ENCODE data around the gene ELAVL2. TPM values are rescaled to one million over a fixed set of nuclear protein-coding genes. Genes with fewer than 3 reads are reported as not detected.

The ELAVL2 gene
- total RNA-seq, 2 experiments from 2014 or later = not detected

DNA sequence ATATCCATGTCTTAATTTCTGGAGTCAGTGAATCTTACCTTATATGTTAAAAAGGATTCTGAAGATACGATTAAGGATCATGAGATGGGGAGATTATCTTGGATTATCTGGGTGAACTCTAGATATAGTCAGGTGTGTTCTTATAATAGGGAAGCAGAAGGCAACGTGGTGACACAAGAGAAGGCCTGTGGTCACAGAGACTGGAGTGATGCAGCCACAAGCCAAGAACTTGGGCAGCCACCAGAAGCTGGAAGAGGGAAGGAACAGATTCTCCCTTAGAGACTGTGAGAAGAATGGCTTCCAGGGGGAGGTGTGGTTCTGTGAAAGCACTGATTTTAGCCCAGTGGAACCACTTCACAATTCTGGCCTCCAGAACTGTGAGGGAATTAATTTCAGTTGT lies 177.4 kb downstream of the ELAVL2 start:
- ChIA-PET CTCF (no interaction called here), POLR2A (no interaction called here)
- no peak overlapping the region for H3K27ac ChIP-seq (ENCODE audit: low read depth in 1 of 2, low read length in 2 of 2)
- intact Hi-C loops (cut with DNase I, micrococcal nuclease) = no loop called here
- no peaks in the 10 kb centered on the region for H3K36me3 ChIP-seq (ENCODE audit: insufficient read depth, low read length)
- no peaks in the 10 kb centered on the region for H3K27me3 ChIP-seq (ENCODE audit: control insufficient read depth in 1 of 2, insufficient read depth in 2 of 2, low read length in 2 of 2)
- H3K4me3 Mint-ChIP-seq = no peak overlapping the region
- no peaks in the 10 kb centered on the region for H3K4me1 ChIP-seq (ENCODE audit: insufficient read depth, low read length)
- H3K4me1 Mint-ChIP-seq (ENCODE audit: low read depth) = no peaks in the 10 kb centered on the region
- TF ChIP-seq, protein P1, sequence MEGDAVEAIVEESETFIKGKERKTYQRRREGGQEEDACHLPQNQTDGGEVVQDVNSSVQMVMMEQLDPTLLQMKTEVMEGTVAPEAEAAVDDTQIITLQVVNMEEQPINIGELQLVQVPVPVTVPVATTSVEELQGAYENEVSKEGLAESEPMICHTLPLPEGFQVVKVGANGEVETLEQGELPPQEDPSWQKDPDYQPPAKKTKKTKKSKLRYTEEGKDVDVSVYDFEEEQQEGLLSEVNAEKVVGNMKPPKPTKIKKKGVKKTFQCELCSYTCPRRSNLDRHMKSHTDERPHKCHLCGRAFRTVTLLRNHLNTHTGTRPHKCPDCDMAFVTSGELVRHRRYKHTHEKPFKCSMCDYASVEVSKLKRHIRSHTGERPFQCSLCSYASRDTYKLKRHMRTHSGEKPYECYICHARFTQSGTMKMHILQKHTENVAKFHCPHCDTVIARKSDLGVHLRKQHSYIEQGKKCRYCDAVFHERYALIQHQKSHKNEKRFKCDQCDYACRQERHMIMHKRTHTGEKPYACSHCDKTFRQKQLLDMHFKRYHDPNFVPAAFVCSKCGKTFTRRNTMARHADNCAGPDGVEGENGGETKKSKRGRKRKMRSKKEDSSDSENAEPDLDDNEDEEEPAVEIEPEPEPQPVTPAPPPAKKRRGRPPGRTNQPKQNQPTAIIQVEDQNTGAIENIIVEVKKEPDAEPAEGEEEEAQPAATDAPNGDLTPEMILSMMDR (IDR thresholded peaks at IDR 0.05) = no peak
- H3K27ac Mint-ChIP-seq = no peak overlapping the region
- H3K36me3 Mint-ChIP-seq (ENCODE audit: low read depth) = no peaks in the 10 kb centered on the region
- H3K4me3 ChIP-seq (ENCODE audit: low read length) = no peak overlapping the region
- H3K9me3 Mint-ChIP-seq = peaks cover 12% of the 10 kb centered on the region
- no peak for ATAC-seq (ENCODE audit: poor library complexity)
- no peak for DNase-seq
- no peaks in the 10 kb centered on the region for H3K9me3 ChIP-seq (ENCODE audit: control insufficient read depth in 1 of 2, insufficient read depth in 1 of 2, low read length in 2 of 2)
- H3K27me3 Mint-ChIP-seq = no peaks in the 10 kb centered on the region

DNA sequence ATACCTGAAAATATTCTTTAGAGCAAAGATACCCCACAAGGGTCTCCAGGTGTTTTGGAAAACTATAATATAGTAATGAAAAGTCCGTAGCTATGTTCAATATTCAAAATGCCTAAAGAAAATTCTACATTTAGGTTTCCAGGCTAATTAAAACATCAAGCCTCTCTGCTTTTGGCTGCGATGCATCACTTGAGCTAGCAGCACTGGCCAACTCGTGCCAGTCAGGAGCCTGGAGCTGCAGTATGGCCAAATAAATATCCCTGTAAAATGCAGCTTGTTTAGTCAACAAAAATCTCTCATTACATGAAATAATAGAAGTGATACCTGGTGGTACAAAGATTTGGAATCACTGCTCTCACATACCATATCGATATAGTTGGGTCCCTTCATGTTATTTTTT lies 181.1 kb downstream of the ELAVL2 start:
- no peaks in the 10 kb centered on the region for H3K9me3 ChIP-seq (ENCODE audit: control insufficient read depth in 1 of 2, insufficient read depth in 1 of 2, low read length in 2 of 2)
- H3K4me3 ChIP-seq (ENCODE audit: low read length) = no peak overlapping the region
- Mint-ChIP-seq H3K4me1 (ENCODE audit: low read depth) (no peaks in the 10 kb centered on the region), H3K36me3 (ENCODE audit: low read depth) (no peaks in the 10 kb centered on the region), H3K4me3 (no peak overlapping the region), H3K27me3 (no peaks in the 10 kb centered on the region), H3K9me3 (peaks cover 6% of the 10 kb centered on the region), H3K27ac (no peak overlapping the region)
- DNase-seq = no peak
- ChIA-PET POLR2A (no interaction called here), CTCF (no interaction called here)
- no peaks in the 10 kb centered on the region for H3K4me1 ChIP-seq (ENCODE audit: insufficient read depth, low read length)
- no peaks in the 10 kb centered on the region for H3K36me3 ChIP-seq (ENCODE audit: insufficient read depth, low read length)
- H3K27me3 ChIP-seq (ENCODE audit: control insufficient read depth in 1 of 2, insufficient read depth in 2 of 2, low read length in 2 of 2) = no peaks in the 10 kb centered on the region
- H3K27ac ChIP-seq (ENCODE audit: low read depth in 1 of 2, low read length in 2 of 2) = no peak overlapping the region
- no peak for ATAC-seq (ENCODE audit: poor library complexity)
- intact Hi-C loops (cut with DNase I, micrococcal nuclease) = no loop called here
- TF ChIP-seq, protein P1 (IDR thresholded peaks at IDR 0.05) = no peak

DNA sequence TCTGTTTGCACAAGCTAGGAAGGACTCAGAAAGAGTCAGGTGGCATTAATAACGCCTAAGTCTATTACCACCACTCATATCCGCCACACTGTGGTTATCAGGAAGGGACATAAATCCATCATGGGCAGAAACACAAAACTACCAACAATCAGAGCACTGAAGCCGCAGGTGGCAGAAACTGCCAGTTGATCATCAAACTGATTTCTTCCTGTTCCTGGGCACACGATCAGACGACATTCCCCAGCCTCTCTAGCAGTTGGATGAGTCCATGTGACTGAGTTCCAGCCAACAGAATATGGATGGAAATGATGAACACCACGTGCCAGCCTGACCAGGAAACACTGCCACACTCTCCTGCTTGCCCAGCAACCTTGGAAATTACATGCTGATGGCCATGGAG lies 181.7 kb downstream of the ELAVL2 start:
- CTCF ChIA-PET = no interaction called here
- TF ChIP-seq, protein P1 (IDR thresholded peaks at IDR 0.05) = no peak

More for the DNA sequence above, 181.7 kb downstream of the ELAVL2 start:
- Mint-ChIP-seq H3K4me3 (no peak overlapping the region), H3K36me3 (ENCODE audit: low read depth) (no peaks in the 10 kb centered on the region), H3K27me3 (no peaks in the 10 kb centered on the region), H3K9me3 (peaks cover 6% of the 10 kb centered on the region), H3K27ac (no peak overlapping the region), H3K4me1 (ENCODE audit: low read depth) (no peaks in the 10 kb centered on the region)
- H3K27ac ChIP-seq (ENCODE audit: low read depth in 1 of 2, low read length in 2 of 2) = no peak overlapping the region
- no peaks in the 10 kb centered on the region for H3K36me3 ChIP-seq (ENCODE audit: insufficient read depth, low read length)
- DNase-seq (no peak), ATAC-seq (ENCODE audit: poor library complexity) (no peak)
- intact Hi-C loops (cut with DNase I, micrococcal nuclease) = no loop called here
- H3K4me3 ChIP-seq (ENCODE audit: low read length) = no peak overlapping the region
- POLR2A ChIA-PET = no interaction called here
- no peaks in the 10 kb centered on the region for H3K9me3 ChIP-seq (ENCODE audit: control insufficient read depth in 1 of 2, insufficient read depth in 1 of 2, low read length in 2 of 2)
- no peaks in the 10 kb centered on the region for H3K4me1 ChIP-seq (ENCODE audit: insufficient read depth, low read length)
- no peaks in the 10 kb centered on the region for H3K27me3 ChIP-seq (ENCODE audit: control insufficient read depth in 1 of 2, insufficient read depth in 2 of 2, low read length in 2 of 2)

Data from CD4-positive, alpha-beta T cell (primary cell).